Right cardiac atrium (tissue), 5 donors: ENCODE results near the gene INPP1. TPM values are rescaled to one million over a fixed set of nuclear protein-coding genes. Genes with fewer than 3 reads are reported as not detected.

Experiments used
- ATAC-seq, 2 donors: fragments of 200-7000 bp; cut with Tn5 transposase; one replicate each; pipeline versions ENCODE4 v1.8.0 to v1.9.1; 2020; ENCODE audit warnings: moderate library complexity in 2 of 2, mild to moderate bottlenecking in 1 of 2
- DNase-seq, 3 donors: peaks; one replicate each; pipeline ENCODE4 v3.0.0-alpha.2; 2020
- H3K27ac ChIP-seq: one replicate; pipeline ENCODE4 v1.5.1; 2013; ENCODE audit warnings: mild to moderate bottlenecking, low read length, control low read depth, moderate library complexity
- H3K27me3 ChIP-seq: one replicate; pipeline ENCODE4 v1.6.1; 2013; ENCODE audit not compliant: control insufficient read depth, insufficient read depth
- H3K4me1 ChIP-seq: one replicate; pipeline ENCODE4 v1.6.1; 2013; ENCODE audit warnings: low read length; ENCODE audit not compliant: control insufficient read depth, insufficient read depth
- H3K4me3 ChIP-seq: one replicate; pipeline ENCODE4 v1.5.1; 2013; ENCODE audit warnings: low read length, control low read depth
- H3K9me3 ChIP-seq: one replicate; pipeline ENCODE4 v1.6.1; 2013; ENCODE audit warnings: low read length; ENCODE audit not compliant: control insufficient read depth
- WGBS: extraction: QIAGEN DNeasy Blood & Tissue Kit; methylation state at CpG from one replicate; pipeline ENCODE4 v1.1.7; 2013; 5-methylcytosine and 5-hydroxymethylcytosine counted together
- intact Hi-C, 4 donors: fragments of 100-400 bp; cut with DNase I; formaldehyde crosslinking; loops; one replicate each; pipeline versions ENCODE4 v1.11.0 to v1.14.0; 2022 to 2023
- polyA plus RNA-seq: library from polyadenylated mRNA; stranded (reverse); fragments of 200-250 nt; gene quantifications from one replicate; pipeline ENCODE4 v1.2.3, GENCODE V29; 2013
- total RNA-seq, 4 donors: library from RNA; stranded (reverse); fragmentation: NEBNext Ultra II Directional; extraction: Animal tissue kit (Norgen Biotek cat#: 25700); gene quantifications; one replicate each; pipeline ENCODE4 v1.2.1, GENCODE V29; 2021
- donor health status: healthy with polysubstance abuse.
- donor health status: DM: no; HTN: yes; CAD: no.
- donor health status: DM: no; HTN: no; CAD: no.
- donor health status: DM: no; HTN: yes; CAD: no; lungs with severe emphysema.
- donor health status: DM: yes; HTN: yes; CAD: no.

The INPP1 gene
- total and polyA plus RNA-seq, 5 donors, result 35.7 to 46.3 (median 42.3) TPM

GRCh38 chr2:190380962-190381412 is 37.6 kb downstream of the INPP1 start:
- Histone ChIP-seq H3K27ac (no peak overlapping the region), H3K4me3 (no peak overlapping the region), H3K27me3 (no peaks in the 10 kb centered on the region), H3K9me3 (no peaks in the 10 kb centered on the region), H3K4me1 (peaks cover 3% of the 10 kb centered on the region)
- DNase-seq (no peak), ATAC-seq (no peak)
- intact Hi-C loops, result no loop called here
- 47% methylated on average over 5 of the region's 5 CpGs for WGBS

GRCh38 chr2:190382851-190383250 is 39.5 kb downstream of the INPP1 start:
- WGBS, result 39% methylated on average over 1 of the region's 1 CpG
- no peak overlapping the region for H3K4me3 ChIP-seq
- no peak overlapping the region for H3K27ac ChIP-seq
- DNase-seq, result no peak
- H3K4me1 ChIP-seq, result peaks cover 3% of the 10 kb centered on the region
- H3K27me3 ChIP-seq, result no peaks in the 10 kb centered on the region
- no peaks in the 10 kb centered on the region for H3K9me3 ChIP-seq
- peak in 1 of 2 donors; percentile 47 for ATAC-seq
- intact Hi-C loops, result no loop called here

GRCh38 chr2:190387422-190387821 is 44.0 kb downstream of the INPP1 start:
- H3K9me3 ChIP-seq, result no peaks in the 10 kb centered on the region
- intact Hi-C loops, result loop anchor here in 1 of 4 donors (5.0 kb wide), 1 partner anchor 120 kb away; no protein-coding TSS in a partner anchor
- no peak for ATAC-seq
- WGBS, result 97% methylated on average over 3 of the region's 3 CpGs
- DNase-seq, result no peak
- H3K4me3 ChIP-seq, result no peak overlapping the region
- H3K4me1 ChIP-seq, result no peaks in the 10 kb centered on the region
- no peak overlapping the region for H3K27ac ChIP-seq
- H3K27me3 ChIP-seq, result no peaks in the 10 kb centered on the region

GRCh38 chr2:190396271-190396670 is 52.9 kb downstream of the INPP1 start:
- H3K27me3 ChIP-seq, result no peaks in the 10 kb centered on the region
- ATAC-seq (no peak), DNase-seq (no peak)
- no peaks in the 10 kb centered on the region for H3K9me3 ChIP-seq
- 80% methylated on average over 2 of the region's 2 CpGs for WGBS
- no peak overlapping the region for H3K4me3 ChIP-seq
- H3K27ac ChIP-seq, result no peak overlapping the region
- intact Hi-C loops, result no loop called here
- no peaks in the 10 kb centered on the region for H3K4me1 ChIP-seq

DNA sequence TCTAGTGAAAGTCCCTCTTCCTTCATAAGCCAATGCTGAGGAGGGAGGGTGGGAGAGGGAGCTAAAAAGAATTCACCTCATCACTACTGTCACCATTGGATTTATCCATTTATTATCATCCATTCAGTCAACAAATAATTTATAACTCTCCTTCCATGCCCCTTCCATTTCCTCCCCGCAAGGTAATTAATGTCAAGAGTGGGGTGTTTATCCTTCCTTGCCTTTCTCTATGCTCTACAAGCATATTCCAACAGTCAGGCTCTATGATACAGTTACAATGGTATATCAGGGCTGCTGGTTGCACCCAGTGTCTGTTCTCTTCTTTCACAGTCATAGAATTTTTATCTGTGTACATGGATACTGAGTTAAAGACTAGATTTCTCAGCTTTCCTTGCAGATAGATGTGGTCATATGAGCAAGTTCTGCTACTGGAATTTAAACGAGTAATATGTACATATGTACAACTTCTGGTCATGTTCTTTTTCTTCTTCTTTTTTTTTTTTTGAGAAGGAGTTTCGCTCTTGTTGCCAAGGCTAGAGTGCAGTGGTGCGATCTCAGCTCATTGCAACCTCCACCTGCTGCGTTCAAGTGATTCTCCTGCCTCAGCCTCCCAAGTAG is 59.7 kb downstream of the INPP1 start:
- Histone ChIP-seq H3K9me3 (no peaks in the 10 kb centered on the region), H3K4me3 (no peak overlapping the region), H3K4me1 (no peaks in the 10 kb centered on the region), H3K27me3 (no peaks in the 10 kb centered on the region), H3K27ac (no peak overlapping the region)
- ATAC-seq (no peak), DNase-seq (no peak)
- 48% methylated on average over 5 of the region's 5 CpGs for WGBS
- intact Hi-C loops, result loop anchor here in 2 of 4 donors (10.0 kb wide), 1 partner anchor 102 kb away; no protein-coding TSS in a partner anchor

GRCh38 chr2:190404487-190404886 is 61.1 kb downstream of the INPP1 start:
- H3K9me3 ChIP-seq, result no peaks in the 10 kb centered on the region
- intact Hi-C loops, result loop anchor here in 2 of 4 donors (10.0 kb wide), 1 partner anchor 100 kb away; no protein-coding TSS in a partner anchor
- no peak overlapping the region for H3K27ac ChIP-seq
- H3K4me3 ChIP-seq, result no peak overlapping the region
- DNase-seq, result no peak
- H3K4me1 ChIP-seq, result no peaks in the 10 kb centered on the region
- H3K27me3 ChIP-seq, result no peaks in the 10 kb centered on the region
- peak in 1 of 2 donors; percentile 39 for ATAC-seq

GRCh38 chr2:190405070-190405469 is 61.7 kb downstream of the INPP1 start:
- Histone ChIP-seq H3K9me3 (no peaks in the 10 kb centered on the region), H3K27ac (no peak overlapping the region), H3K4me3 (no peak overlapping the region), H3K4me1 (no peaks in the 10 kb centered on the region), H3K27me3 (no peaks in the 10 kb centered on the region)
- ATAC-seq, result no peak
- 95% methylated on average over 3 of the region's 3 CpGs for WGBS
- intact Hi-C loops, result loop anchor here in 2 of 4 donors (10.0 kb wide), 1 partner anchor 100 kb away; no protein-coding TSS in a partner anchor
- no peak for DNase-seq

DNA sequence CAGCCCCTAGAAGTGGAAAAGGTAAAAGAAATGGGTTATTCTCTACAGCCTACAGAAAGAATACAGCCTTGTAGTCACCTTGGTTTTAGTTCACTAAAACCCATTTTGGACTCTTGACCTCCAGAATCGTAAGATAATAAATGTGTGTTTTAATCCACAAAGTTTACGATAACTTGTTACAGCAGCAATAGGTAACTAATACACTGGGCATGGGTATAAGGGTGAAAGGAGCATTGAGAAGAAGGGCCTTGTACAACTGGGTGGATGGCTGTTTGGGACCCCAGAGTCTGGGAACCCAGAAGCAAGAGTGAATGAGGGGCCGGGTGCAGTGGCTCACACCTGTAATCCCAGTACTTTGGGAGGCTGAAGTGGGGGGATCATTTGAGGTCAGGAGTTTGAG is 62.6 kb downstream of the INPP1 start:
- DNase-seq (no peak), ATAC-seq (no peak)
- no peak overlapping the region for H3K27ac ChIP-seq
- WGBS, result 80% methylated on average over 3 of the region's 3 CpGs
- no peaks in the 10 kb centered on the region for H3K4me1 ChIP-seq
- intact Hi-C loops, result loop anchor here in 2 of 4 donors (10.0 kb wide), 1 partner anchor 99 kb away; no protein-coding TSS in a partner anchor
- no peaks in the 10 kb centered on the region for H3K27me3 ChIP-seq
- H3K4me3 ChIP-seq, result no peak overlapping the region
- H3K9me3 ChIP-seq, result no peaks in the 10 kb centered on the region

DNA sequence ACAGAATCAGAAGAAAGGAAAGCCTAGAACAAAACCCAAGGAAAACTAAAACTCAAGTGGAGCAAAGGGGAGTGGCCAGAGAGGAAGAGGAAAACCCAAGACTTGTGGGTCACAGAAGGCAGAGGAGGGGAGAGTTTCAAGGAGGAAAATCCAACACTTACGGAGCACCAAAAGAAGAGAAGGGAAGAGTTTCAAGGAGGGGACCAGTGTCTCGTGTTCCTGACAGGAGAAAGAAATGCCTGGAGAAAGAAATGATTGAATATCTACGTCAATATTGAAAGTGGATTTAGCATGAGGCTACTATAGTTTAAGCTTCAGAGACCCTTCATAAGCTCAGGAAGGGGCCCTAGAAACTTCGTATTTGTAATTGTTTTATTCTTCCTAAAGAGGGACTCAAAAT is 63.4 kb downstream of the INPP1 start:
- 69% methylated on average over 4 of the region's 4 CpGs for WGBS
- Histone ChIP-seq H3K27me3 (no peaks in the 10 kb centered on the region), H3K27ac (no peak overlapping the region), H3K4me1 (no peaks in the 10 kb centered on the region), H3K9me3 (no peaks in the 10 kb centered on the region), H3K4me3 (no peak overlapping the region)
- no peak for ATAC-seq
- intact Hi-C loops, result loop anchor here in 2 of 4 donors (10.0 kb wide), 1 partner anchor 98 kb away; no protein-coding TSS in a partner anchor
- DNase-seq, result no peak

- ATAC-seq (peak in 1 of 2 donors; percentile 4), DNase-seq (no peak)
- Histone ChIP-seq H3K27me3 (no peaks in the 10 kb centered on the region), H3K4me3 (no peak overlapping the region), H3K4me1 (no peaks in the 10 kb centered on the region), H3K9me3 (no peaks in the 10 kb centered on the region), H3K27ac (peak overlapping the region; percentile 58)
- intact Hi-C loops, result loop anchor here in 2 of 4 donors (10.0 kb wide), 1 partner anchor 98 kb away; no protein-coding TSS in a partner anchor
- 41% methylated on average over 11 of the region's 11 CpGs for WGBS
These were observed 63.9 kb downstream of the INPP1 start for GRCh38 chr2:190407246-190407661.

- Histone ChIP-seq H3K4me1 (no peaks in the 10 kb centered on the region), H3K27ac (peak within 1 kb of the TSS; percentile 58), H3K27me3 (no peaks in the 10 kb centered on the region), H3K9me3 (no peaks in the 10 kb centered on the region), H3K4me3 (peak within 1 kb of the TSS; percentile 92)
- DNase-seq, result peak; percentile 57 to 83 (median 82)
- ATAC-seq, result peak; percentile 80 to 86
- intact Hi-C loops, result loop anchor here in 2 of 4 donors (10.0 kb wide), 1 partner anchor 97 kb away; no protein-coding TSS in a partner anchor
- WGBS, result 1% methylated on average over 97 of the region's 98 CpGs
These were observed 64.5 kb downstream of the INPP1 start, which contains the start of gene MFSD6 for GRCh38 chr2:190407662-190408537. MFSD6 (plus strand) TSS chr2:190408355; CDS start chr2:190436030, 27,675 bp downstream.
